GM04503 (cell line): ENCODE results near the gene HTR1D.
"Not testable (repeated sequence)": the region's sequence is repeated elsewhere in the genome, so short reads cannot be mapped to it uniquely, and the experiment has no call there.

ENCODE experiments used
- DNase-seq: peaks from one replicate; pipeline ENCODE4 v3.0.0-alpha.2; 2012; ENCODE audit warnings: low read depth

The HTR1D gene

DNA sequence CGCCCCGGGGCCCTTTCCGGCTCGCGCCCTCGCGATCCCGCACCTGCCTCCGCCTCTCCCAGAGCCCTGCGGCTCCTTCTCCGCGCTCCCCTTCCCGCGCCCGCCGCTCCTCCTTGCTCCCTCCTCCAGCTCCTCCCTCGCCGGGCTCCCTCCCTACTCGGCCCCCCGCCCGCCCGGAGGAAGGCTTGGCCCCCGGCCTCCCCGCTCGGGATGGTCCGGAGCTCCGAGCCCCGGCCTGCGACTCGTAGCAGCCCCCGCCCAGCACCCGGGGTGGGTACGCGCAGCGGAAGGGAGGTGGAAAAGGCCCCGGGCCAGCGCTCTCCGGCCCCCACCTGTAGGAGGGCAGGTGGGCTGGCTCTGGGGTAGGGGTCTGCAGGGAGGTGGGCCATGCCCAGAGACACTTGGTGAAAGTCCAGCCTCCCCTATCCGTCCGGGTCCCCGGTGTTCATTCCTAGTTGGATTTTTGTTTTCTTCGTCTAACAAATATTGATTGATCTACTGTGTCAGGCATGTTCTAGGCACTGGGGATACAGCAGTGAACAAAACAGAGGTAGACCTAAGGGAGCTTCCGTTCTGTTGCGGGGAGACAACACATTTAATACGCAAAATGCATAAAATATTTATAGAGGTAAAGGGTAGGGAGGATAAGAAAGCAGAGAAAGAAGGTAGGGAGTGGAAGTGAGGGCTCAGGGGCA is at the start of gene HTR1D:
TSS of gene HTR1D (minus strand) at position 82 of the 695 bp plus-strand sequence. CDS start 23,283 bp downstream, outside the sequence.
- DNase-seq: no peak

- no peak for DNase-seq
These were observed 46.1 kb upstream of the HTR1D start for GRCh38 chr1:23263380-23263887.

DNA sequence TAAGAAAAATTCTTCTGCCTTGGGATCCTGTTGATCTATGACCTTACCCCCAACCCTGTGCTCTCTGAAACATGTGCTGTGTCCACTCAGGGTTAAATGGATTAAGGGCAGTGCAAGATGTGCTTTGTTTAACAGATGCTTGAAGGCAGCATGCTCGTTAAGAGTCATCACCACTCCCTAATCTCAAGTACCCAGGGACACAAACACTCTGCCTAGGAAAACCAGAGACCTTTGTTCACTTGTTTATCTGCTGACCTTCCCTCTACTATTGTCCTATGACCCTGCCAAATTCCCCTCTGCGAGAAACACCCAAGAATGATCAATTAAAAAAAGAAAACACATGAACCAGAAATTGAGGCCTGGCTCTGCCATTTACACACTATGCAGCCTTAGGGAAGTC is 40.8 kb upstream of the HTR1D start:
- DNase-seq: not testable (repeated sequence)

DNA sequence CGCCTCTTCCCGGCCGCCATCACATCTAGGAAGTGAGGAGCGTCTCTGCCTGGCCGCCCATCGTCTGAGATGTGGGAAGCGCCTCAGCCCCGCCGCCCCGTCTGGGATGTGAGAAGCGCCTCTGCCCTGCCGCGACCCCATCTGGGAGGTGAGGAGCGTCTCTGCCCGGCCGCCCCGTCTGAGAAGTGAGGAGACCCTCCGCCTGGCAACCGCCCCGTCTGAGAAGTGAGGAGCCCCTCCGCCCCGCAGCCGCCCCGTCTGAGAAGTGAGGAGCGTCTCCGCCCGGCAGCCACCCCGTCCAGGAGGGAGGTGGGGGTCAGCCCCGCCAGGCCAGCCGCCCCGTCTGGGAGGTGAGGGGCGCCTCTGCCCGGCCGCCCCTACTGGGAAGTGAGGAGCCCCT is 40.1 kb upstream of the HTR1D start:
- DNase-seq: not testable (repeated sequence)

DNA sequence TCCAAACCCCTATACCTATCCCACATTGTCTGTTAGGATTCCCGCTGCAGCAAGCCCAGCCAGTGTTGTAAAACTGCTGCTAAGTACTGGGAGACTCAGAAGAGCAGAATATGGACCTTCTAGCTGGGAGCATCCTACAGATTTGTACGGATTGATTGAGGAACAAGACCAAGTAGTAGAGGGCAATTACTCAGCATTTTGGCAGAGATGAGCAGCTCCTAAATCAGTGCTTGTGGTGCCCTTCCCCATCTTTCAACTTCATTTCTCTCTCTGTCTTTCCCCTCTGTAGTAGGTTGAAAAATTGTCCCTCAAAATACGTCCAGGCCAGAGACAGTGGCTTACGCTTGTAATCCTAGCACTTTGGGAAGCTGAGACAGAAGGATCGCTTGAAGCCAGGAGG is 37.3 kb upstream of the HTR1D start:
- no peak for DNase-seq

DNA sequence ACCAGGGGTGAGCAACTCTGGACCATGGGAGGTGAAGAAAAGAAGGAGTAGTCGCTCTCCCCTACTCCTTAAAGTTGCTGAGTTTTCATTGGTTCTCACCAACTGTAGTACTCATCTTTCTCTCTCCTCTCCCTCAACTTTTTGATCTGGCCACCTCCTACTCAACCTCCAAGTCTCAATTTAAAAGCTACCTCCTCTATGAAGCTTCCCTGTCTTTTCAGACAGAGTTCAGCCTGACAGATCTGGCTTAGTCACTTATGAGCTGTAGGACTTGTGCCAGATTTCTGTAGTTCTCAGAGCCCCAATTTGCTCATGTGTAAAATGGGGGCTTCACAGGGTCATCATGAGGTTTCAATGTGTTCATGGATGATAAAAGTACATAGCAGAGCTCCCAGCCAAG is 34.5 kb upstream of the HTR1D start:
- no peak for DNase-seq

DNA sequence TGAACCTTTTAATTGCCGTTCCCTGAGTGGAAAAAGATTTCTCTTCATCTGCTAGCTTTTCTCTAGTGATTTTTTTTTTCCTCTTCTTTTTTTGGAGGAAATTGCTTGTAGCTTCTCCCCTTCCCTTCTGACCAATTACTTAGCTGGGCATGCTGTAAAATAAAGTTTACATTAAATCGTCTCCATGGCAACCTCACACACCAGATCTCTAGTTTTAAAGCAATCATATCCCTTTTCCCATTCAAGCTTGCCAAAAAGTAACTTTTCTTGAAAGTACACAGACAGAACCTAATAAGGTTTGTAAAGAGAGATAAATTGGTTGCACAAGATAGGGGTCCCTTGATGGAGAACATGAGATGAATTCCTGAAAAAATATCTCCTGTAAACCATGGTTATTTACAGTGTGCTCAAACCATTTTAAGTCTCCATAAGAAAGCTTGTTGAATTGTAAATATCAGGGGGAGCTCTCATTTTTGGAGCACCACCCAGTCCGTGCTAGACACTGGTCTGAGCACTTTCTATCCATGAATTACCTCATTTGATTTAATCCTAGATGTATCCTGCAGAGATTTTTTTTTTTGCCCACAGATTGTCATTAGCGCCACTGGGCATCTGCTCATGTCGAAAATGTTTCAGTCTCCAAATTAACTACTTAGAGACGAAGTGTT is 32.6 kb upstream of the HTR1D start:
- no peak for DNase-seq

DNA sequence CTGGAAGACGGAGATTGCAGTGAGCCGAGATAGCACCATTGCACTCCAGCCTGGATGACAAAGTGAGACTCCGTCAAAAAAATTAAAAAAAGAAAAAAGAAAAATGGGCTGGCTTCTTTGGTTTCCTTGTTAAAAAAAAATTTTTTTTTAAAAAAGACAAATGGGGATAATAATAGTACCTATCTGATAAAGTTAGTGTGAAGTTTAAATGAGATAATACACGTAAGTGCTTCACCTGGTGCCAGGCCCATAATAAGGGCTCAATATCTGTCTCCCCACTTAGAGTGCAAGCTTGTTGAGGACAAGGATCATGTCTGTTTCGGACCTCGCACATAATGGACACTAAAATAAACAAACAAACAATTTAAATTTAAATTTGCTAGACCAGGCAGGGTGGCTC is 30.0 kb upstream of the HTR1D start:
- DNase-seq: no peak

DNA sequence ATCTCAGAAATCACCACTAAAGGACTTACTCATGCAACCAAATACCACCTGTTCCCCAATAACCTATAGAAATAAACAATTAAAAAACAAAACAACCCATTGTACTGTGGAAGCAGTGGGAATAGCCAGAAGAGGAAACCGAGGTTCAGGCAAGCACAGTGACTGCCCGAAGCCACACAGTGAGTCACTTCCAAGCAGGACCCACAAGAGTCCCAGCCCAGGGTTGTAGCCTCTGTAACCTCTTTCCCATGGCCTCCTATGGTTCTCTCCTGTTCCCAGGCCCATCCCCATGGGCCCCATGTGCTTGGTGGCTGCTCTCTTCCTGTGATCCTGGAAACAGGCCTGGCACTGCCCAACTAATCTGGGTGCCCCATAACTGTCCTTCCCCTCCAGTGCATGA is 29.0 kb upstream of the HTR1D start:
- DNase-seq: no peak

DNA sequence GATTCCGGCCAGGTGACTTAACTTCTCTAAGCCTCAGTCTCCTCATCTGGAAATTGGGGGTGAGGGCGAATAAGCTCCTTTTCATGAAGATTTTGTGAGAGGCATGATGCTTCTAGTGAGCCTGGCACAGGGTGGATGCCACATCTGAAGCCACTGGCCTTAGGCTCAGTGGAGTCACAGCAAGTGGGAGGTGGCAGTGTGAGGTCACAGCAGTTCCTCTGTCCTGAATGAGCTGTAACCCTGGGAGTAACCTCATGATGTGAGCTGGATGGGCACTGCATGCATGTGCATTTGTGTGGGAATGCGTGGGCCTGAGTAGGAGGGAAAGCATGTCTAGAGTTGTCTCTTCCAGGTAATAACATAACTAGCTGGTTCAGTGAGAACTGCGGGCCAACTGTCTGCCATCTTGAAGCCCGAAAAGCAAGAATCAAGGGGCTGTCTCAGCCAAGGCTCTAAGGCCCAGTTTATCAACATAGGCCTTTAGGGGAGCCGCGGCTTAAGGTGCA is 27.0 kb upstream of the HTR1D start:
- DNase-seq: no peak

DNA sequence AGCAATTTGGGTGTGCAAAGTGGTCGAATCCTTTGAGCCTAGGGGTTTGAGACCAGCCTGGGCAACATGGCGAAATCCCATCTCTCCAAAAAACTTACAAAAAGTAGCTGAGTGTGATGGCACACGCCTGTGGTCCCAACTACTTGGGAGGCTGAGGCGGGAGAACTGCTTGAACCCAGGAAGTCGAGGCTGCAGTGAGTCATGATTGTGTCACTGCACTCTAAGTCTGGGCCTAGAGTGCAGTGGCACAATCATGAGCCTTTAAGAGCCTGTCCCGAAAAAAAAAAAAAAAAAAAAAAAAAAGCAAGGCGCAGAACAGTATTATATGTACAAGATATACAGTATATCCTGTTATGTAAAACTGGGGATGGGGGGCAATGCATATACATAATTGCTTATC is 25.1 kb upstream of the HTR1D start:
- no peak for DNase-seq

GRCh38 chr1:23239638-23240295 is 22.5 kb upstream of the HTR1D start:
- DNase-seq: no peak

- no peak for DNase-seq
These were observed 21.3 kb upstream of the HTR1D start for GRCh38 chr1:23238565-23238964.

DNA sequence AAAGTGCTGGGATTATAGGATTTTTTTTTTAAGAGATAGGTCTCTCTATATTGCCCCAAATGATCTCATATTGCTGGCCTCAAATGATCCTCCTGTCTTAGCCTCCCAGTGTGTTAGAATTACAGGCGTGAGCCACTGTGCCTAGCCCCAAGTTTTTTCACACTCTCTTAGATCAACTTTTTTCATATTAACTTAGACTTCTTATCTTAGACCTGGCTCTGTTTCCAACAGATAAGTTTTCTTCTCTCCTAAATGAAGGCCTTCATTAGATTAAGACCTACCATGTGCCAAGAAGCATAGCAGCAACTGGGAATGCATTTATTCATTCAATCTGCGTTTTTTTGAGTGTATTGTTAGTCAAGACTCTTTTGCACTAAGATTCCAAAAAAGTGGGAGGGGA is 20.2 kb upstream of the HTR1D start:
- no peak for DNase-seq

- no peak for DNase-seq
These were observed 10.5 kb upstream of the HTR1D start for GRCh38 chr1:23227806-23228205.

- peak; percentile 53 for DNase-seq
These were observed 7.7 kb upstream of the HTR1D start for GRCh38 chr1:23224739-23225648.

DNA sequence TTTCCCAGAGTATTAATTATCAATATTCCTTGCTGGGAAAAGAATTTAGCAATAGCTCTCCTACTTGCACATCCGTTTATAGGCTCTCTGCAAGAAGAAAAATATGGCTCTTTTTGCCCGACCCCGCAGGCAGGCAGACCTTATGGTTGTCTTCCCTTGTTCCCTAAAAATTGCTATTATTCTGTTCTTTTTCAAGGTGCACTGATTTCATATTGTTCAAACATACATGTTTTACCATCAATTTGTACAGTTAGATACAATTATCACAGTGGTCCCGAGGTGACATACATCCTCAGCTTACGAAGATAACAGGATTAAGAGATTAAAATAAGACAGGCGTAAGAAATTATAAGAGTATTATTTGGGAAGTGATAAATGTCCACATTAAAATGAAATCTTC is 6.7 kb upstream of the HTR1D start:
- not testable (repeated sequence) for DNase-seq

DNA sequence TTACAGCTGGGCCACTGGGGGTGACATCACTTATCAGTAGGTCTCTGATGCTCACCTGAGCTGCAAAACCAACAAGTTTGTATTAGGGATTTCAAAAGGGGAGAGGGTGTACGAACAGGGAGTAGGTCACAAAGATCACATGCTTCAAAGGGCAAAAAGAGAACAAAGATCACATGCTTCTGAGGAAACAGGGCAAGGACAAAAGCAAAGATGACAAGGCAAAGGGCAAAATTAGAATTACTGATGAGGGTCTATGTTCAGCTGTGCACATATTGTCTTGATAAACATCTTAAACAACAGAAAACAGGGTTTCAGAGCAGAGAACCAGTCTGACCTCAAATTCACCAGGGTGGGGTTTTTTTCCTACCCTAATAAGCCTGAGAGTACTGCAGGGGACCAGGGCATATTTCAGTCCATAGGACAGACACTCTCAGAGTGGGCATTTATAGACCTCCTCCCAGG is 6.2 kb upstream of the HTR1D start:
- not testable (repeated sequence) for DNase-seq

GRCh38 chr1:23222742-23223141 is 5.4 kb upstream of the HTR1D start:
- no peak for DNase-seq

DNA sequence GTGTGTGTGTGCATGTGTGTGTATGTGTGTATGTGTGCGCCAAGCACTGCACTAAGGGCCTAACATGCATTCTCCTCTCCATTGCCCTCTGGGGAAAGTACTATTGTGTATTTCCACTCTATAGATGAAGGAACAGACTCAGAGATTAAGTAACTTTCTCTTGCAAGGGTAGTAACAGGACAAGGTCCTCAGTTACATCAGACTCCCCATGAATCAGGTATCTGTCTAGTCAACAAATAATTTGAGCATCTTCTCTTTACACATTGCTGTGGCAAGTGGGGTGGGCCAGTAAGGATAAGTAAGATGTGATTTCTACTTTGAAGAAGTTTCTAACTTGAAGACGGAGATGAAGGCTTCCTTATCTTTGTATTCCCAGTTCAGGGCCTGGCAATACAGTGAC is 5.0 kb upstream of the HTR1D start:
- DNase-seq: no peak

GRCh38 chr1:23221107-23221506 is 3.8 kb upstream of the HTR1D start:
- DNase-seq: no peak
